Fibroblast of lung (primary cell): ENCODE data around the gene NBDY.

ENCODE experiments used
- EZH2 ChIP-seq: IDR thresholded peaks from 2 replicates; pipeline ENCODE4 v1.5.1; 2012; ENCODE audit warnings: low read length, control low read depth, mild to moderate bottlenecking; ENCODE audit errors: missing control alignments
- TF ChIP-seq, protein P1 (sequence below), 2 donors: IDR thresholded peaks in 1 of 2; conservative IDR thresholded peaks in 1 of 2; 1 replicate in 1 of 2; 2 replicates in 1 of 2; pipeline ENCODE4 v1.5.1; 2011 to 2012; ENCODE audit warnings: low read length in 2 of 2, control low read depth in 1 of 2, inconsistent platforms in 1 of 2, low read depth in 1 of 2, mild to moderate bottlenecking in 1 of 2

GRCh38 chrX:56727531-56727930 lies 1.5 kb upstream of the NBDY start:
- TF ChIP-seq, protein P1, sequence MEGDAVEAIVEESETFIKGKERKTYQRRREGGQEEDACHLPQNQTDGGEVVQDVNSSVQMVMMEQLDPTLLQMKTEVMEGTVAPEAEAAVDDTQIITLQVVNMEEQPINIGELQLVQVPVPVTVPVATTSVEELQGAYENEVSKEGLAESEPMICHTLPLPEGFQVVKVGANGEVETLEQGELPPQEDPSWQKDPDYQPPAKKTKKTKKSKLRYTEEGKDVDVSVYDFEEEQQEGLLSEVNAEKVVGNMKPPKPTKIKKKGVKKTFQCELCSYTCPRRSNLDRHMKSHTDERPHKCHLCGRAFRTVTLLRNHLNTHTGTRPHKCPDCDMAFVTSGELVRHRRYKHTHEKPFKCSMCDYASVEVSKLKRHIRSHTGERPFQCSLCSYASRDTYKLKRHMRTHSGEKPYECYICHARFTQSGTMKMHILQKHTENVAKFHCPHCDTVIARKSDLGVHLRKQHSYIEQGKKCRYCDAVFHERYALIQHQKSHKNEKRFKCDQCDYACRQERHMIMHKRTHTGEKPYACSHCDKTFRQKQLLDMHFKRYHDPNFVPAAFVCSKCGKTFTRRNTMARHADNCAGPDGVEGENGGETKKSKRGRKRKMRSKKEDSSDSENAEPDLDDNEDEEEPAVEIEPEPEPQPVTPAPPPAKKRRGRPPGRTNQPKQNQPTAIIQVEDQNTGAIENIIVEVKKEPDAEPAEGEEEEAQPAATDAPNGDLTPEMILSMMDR (conservative IDR thresholded peaks at IDR 0.05 in 1 of 2, IDR thresholded peaks at IDR 0.05 in 1 of 2; ENCODE audit: low read depth in 1 of 2, low read length in 2 of 2) = no peak
- TF ChIP-seq EZH2 = no peak
